Activated CD4-positive, alpha-beta T cell treated with anti-CD3 and anti-CD28 coated beads for 36 hours (primary cell): ENCODE data around the gene RRM1. TPM values are rescaled to one million over a fixed set of nuclear protein-coding genes. Genes with fewer than 3 reads are reported as not detected.

Experiments
- ATAC-seq: fragments of 200-7000 bp; cut with Tn5 transposase; one replicate; pipeline ENCODE4 v1.10.0; 2021; ENCODE audit warnings: mild to moderate bottlenecking, moderate library complexity
- CTCF ChIA-PET: fragments of 350-600 bp; sonication (Branson Sonifier 250); formaldehyde crosslinking; loops from one replicate; lab custom pipeline; 2021; ENCODE audit warnings: antibody characterized with exemption; lab: Charles Lee
- POLR2A ChIA-PET: fragments of 350-600 bp; sonication (Branson Sonifier 250); formaldehyde crosslinking; loops from one replicate; lab custom pipeline; 2021; ENCODE audit warnings: antibody characterized with exemption, inconsistent platforms; lab: Charles Lee
- DNase-seq: peaks from one replicate; pipeline ENCODE4 v3.0.0-alpha.2; 2020
- H3K27ac Mint-ChIP-seq: one replicate; pipeline ENCODE4 v1.8.0; 2021; ENCODE audit warnings: mixed read lengths
- H3K27me3 Mint-ChIP-seq: one replicate; pipeline ENCODE4 v1.8.0; 2021; ENCODE audit warnings: mixed read lengths
- H3K36me3 Mint-ChIP-seq: one replicate; pipeline ENCODE4 v1.8.0; 2021; ENCODE audit warnings: low read depth, mixed read lengths
- H3K4me1 Mint-ChIP-seq: one replicate; pipeline ENCODE4 v1.8.0; 2021; ENCODE audit warnings: mixed read lengths
- H3K4me3 Mint-ChIP-seq: one replicate; pipeline ENCODE4 v1.8.0; 2021; ENCODE audit warnings: mild to moderate bottlenecking, moderate library complexity, mixed read lengths
- H3K9me3 Mint-ChIP-seq: one replicate; pipeline ENCODE4 v1.8.0; 2021; ENCODE audit warnings: low read depth, mixed read lengths
- intact Hi-C, 2 experiments: fragments of 100-400 bp; cut with DNase I in 1 of 2; cut with micrococcal nuclease in 1 of 2; formaldehyde crosslinking; loops; one replicate each; pipeline versions ENCODE4 v1.14.2 to v1.15.1; 2022 to 2024; cut with DNase I, micrococcal nuclease
- total RNA-seq, 2 experiments: library from RNA; stranded (reverse); gene quantifications; one replicate each; pipeline ENCODE4 v1.2.3, GENCODE V29; 2021

RRM1 gene
- total RNA-seq, 2 experiments from 2014 or later: 220 to 259 TPM

DNA sequence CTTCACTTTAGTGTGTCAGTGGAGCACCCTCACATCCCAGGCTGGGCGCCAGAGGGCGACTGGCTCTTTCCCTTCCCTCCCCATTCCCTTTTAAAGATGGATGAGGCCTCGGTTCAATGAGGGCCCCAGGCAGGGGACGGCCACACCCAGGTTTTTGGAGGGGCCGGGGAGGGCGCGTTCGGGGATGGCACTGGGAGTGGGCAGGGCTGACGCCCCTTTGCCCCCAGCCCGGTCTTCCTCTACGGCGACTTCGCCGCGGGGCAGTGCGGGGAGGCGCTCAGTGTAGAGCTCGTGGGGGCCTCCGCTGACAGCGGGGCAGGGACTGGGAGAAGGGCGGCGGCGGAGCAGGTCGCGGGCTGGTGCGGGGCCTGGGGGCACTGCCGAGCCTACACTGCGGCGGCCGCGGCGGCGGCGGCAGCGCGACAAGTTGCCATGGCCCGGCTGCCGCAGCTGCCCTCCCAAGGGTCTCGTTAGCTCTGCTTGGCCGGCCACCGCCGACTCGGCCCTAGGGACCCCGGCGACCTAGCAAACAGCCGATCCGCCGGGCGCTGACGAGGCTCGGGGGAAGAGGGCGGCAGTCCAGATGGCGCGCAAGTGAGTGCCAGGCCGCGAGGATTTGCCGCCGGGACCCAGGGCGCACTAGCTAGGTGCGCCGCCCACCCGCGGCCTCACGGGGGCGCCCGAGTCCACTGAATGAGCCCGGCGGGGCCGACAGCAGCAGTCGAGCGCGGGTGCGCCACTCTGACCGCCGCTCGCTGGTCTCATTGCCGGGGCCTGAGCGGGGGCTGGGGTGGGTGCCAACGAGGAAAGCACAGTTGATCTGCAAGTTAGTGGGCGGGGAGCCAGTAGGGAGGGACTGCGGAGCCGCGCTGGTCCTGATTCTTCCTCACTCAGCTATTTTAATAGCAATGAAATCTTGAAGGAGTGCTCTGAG is 92.7 kb downstream of the RRM1 start:
- ChIA-PET CTCF (interaction anchor here (0.5 to 3.1 kb wide), 39 partner anchors 9 to 1897 kb away, joined by 3 to 36 read pairs (median 3); partner anchors contain the start of genes OR51D1, OR52K1, OR52M1 and TRIM21), POLR2A (no interaction called here)
- H3K36me3 Mint-ChIP-seq: no peaks in the 10 kb centered on the region
- peak; percentile 92 for DNase-seq
- H3K4me1 Mint-ChIP-seq: peaks cover 3% of the 10 kb centered on the region
- peak overlapping the region; percentile 60 for H3K4me3 Mint-ChIP-seq
- H3K9me3 Mint-ChIP-seq: no peaks in the 10 kb centered on the region
- ATAC-seq: peak; percentile 95
- no peak overlapping the region for H3K27ac Mint-ChIP-seq
- intact Hi-C loops: loop anchor here (1.0 to 10.0 kb wide), 8 partner anchors 206 to 1194 kb away; partner anchors contain the start of genes TRIM21 (in 2 of the 2), OR51D1 (in 1 of the 2) and TRIM68 (in 1 of the 2)
- no peaks in the 10 kb centered on the region for H3K27me3 Mint-ChIP-seq

Other genes with a start within 250 kb of the RRM1 start
- 10 to 100 TPM; 60.0 to 62.6 TPM for gene STIM1, start 239.1 kb upstream of the RRM1 start, total RNA-seq